SK-N-SH treated with all-trans-retinoic acid at 6 μM for 48 hours (cell line): Measurements from ENCODE around the gene GPR137.

ENCODE experiments used
- ATAC-seq: fragments of 200-7000 bp; cut with Tn5 transposase; 3 replicates; pipeline ENCODE4 v1.9.1; 2020; ENCODE audit warnings: mild to moderate bottlenecking, moderate library complexity
- ARNTL ChIP-seq: fragments of 450-650 bp; formaldehyde crosslinking; IDR thresholded peaks from 2 replicates; pipeline ENCODE4 v1.5.0; 2020; ENCODE audit warnings: low read depth, mild to moderate bottlenecking, moderate library complexity, borderline replicate concordance
- BACH2 ChIP-seq: fragments of 250-450 bp; sonication (Bioruptor Pico); IDR thresholded peaks from 2 replicates; pipeline ENCODE4 v1.9.0; 2021; ENCODE audit warnings: mild to moderate bottlenecking, borderline replicate concordance
- CREB5 ChIP-seq: fragments of 250-450 bp; sonication (Bioruptor Pico); IDR thresholded peaks from 2 replicates; pipeline ENCODE4 v1.5.1; 2020; ENCODE audit warnings: low read depth, mild to moderate bottlenecking, moderate library complexity
- GLIS3 ChIP-seq: fragments of 250-450 bp; sonication (Bioruptor Pico); IDR thresholded peaks from 2 replicates; pipeline ENCODE4 v1.5.0; 2020; ENCODE audit warnings: mild to moderate bottlenecking, moderate library complexity
- PATZ1 ChIP-seq: fragments of 250-450 bp; sonication (Bioruptor Pico); IDR thresholded peaks from 2 replicates; pipeline ENCODE4 v1.8.0; 2020; ENCODE audit warnings: mild to moderate bottlenecking, moderate library complexity, borderline replicate concordance
- PPARA ChIP-seq: fragments of 250-450 bp; sonication (Bioruptor Pico); IDR thresholded peaks from 2 replicates; pipeline ENCODE4 v1.5.0; 2020; ENCODE audit warnings: mild to moderate bottlenecking, borderline replicate concordance
- RARB ChIP-seq: fragments of 250-450 bp; sonication (Bioruptor Pico); IDR thresholded peaks from 2 replicates; pipeline ENCODE4 v1.8.0; 2021; ENCODE audit warnings: mild to moderate bottlenecking, moderate library complexity
- TCF4 ChIP-seq: fragments of 250-450 bp; sonication (Bioruptor Pico); IDR thresholded peaks from 2 replicates; pipeline ENCODE4 v1.8.0; 2021; ENCODE audit warnings: mild to moderate bottlenecking, moderate library complexity, borderline replicate concordance
- ZC3H10 ChIP-seq: fragments of 250-450 bp; sonication (Bioruptor Pico); IDR thresholded peaks from 2 replicates; pipeline ENCODE4 v1.5.1; 2021; ENCODE audit warnings: mild to moderate bottlenecking, moderate library complexity
- ZFP3 ChIP-seq: fragments of 250-450 bp; sonication (Bioruptor Pico); IDR thresholded peaks from 2 replicates; pipeline ENCODE4 v1.5.0; 2020; ENCODE audit warnings: mild to moderate bottlenecking, moderate library complexity
- ZFP30 ChIP-seq: fragments of 450-650 bp; formaldehyde crosslinking; IDR thresholded peaks from 2 replicates; pipeline ENCODE4 v1.5.0; 2022; ENCODE audit warnings: mild to moderate bottlenecking, moderate library complexity
- ZNF565 ChIP-seq: fragments of 450-650 bp; formaldehyde crosslinking; conservative IDR thresholded peaks from 2 replicates; pipeline ENCODE4 v1.5.0; 2020; ENCODE audit warnings: low read depth, mild to moderate bottlenecking, moderate library complexity
- ZNF70 ChIP-seq: fragments of 450-650 bp; formaldehyde crosslinking; IDR thresholded peaks from 2 replicates; pipeline ENCODE4 v1.5.0; 2020; ENCODE audit warnings: mild to moderate bottlenecking, moderate library complexity
- TF ChIP-seq, protein P1 (sequence below): fragments of 250-450 bp; sonication (Bioruptor Pico); IDR thresholded peaks from 2 replicates; pipeline ENCODE4 v1.8.0; 2021; ENCODE audit warnings: low read depth, mild to moderate bottlenecking, moderate library complexity, borderline replicate concordance

The GPR137 gene

DNA sequence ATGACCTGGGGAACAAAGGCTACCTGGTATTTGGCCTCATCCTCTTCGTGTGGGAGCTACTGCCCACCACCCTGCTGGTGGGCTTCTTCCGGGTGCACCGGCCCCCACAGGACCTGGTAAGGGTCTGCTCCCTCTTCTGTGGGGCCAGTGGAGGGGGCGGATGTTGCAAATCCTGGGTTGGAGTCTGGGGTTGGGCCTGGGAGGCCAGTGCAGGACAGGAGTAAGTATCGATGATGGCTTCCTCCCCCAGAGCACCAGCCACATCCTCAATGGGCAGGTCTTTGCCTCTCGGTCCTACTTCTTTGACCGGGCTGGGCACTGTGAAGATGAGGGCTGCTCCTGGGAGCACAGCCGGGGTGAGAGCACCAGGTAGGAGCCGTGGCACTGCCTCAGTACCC is 2.7 kb downstream of the GPR137 start:
- TF ChIP-seq ARNTL (CRISPR knock-in tag) (no peak), PATZ1 (CRISPR knock-in tag) (no peak), CREB5 (no peak), ZC3H10 (CRISPR knock-in tag) (no peak), ZNF70 (CRISPR knock-in tag) (no peak), PPARA (CRISPR knock-in tag) (no peak), BACH2 (CRISPR knock-in tag) (no peak)
- no peak for ATAC-seq

DNA sequence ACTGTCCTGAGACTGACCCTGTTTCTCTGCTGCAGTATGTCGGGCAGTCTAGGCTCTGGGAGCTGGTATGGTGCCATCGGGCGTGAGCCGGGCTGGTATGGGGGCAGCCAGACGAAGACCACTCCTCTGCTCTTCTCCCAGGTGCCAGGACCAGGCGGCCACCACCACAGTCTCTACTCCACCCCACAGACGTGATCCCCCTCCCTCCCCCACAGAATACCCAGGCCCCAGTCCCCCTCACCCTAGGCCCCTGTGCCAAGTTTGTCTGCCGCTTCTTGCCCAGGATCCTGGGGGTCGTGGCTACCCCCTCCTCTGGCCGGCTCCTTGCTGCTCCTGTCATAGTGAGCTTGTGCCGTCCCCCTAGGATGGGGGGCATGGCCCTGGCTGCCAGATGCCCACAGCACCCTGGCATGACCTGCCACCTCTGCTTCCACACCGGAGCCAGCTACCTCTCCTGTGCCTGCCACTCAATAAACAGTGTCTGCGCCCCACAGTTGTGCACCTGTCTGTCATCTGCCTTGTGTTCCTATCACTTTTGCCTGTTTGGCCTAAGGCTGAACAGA is 3.4 kb downstream of the GPR137 start:
- TF ChIP-seq, protein P1, sequence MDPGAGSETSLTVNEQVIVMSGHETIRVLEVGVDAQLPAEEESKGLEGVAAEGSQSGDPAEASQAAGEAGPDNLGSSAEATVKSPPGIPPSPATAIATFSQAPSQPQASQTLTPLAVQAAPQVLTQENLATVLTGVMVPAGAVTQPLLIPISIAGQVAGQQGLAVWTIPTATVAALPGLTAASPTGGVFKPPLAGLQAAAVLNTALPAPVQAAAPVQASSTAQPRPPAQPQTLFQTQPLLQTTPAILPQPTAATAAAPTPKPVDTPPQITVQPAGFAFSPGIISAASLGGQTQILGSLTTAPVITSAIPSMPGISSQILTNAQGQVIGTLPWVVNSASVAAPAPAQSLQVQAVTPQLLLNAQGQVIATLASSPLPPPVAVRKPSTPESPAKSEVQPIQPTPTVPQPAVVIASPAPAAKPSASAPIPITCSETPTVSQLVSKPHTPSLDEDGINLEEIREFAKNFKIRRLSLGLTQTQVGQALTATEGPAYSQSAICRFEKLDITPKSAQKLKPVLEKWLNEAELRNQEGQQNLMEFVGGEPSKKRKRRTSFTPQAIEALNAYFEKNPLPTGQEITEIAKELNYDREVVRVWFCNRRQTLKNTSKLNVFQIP (CRISPR knock-in tag), result no peak
- TF ChIP-seq RARB (CRISPR knock-in tag) (no peak), ZFP30 (CRISPR knock-in tag) (no peak), CREB5 (no peak), ZFP3 (CRISPR knock-in tag) (no peak)
- no peak for ATAC-seq

DNA sequence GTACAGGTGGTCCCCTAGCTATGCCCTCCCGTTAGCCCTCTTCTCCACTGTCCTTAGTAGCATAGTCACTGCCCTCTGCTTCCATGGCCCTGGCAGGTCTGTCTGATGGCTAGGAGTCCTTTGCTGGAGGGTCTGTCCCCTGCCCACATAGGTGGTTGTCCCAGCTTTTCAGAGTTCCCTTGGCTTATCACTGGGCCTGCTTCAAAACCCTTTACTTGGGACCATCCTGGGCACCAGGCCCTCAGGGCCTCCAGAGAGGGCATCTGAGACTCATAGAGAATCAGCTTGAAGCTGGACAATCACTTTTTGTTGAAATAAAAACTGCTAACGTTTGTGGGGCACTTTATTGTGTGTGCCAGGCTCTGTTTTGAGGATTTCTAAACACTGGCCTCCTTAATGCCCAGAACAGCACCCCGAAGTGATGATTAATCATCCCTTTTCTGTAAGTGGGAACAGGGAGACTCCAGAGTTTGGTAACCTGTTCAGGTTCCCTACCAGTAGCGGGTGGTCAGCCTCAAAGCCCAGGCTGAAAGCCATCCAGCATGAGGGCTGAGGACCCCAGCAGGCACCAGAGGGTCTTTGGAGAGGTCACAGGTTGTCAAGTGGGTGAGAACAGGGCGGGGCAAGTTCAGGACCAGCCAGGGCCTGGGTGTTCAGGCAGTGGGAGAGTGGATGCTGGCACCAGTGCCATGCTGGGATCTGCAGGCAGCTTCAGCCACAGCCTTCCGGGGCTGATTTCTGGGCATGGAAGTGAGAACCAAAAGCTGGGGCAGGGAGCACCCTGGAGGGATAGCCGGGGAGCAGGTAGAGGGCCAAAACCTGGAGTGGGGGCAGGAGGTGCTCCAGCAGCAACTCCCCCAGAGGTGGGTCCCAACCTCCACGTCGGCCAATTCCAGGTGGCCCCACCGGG is 5.0 kb downstream of the GPR137 start:
- ATAC-seq, result no peak
- TF ChIP-seq TCF4 (CRISPR knock-in tag), result no peak
- no peak for TF ChIP-seq GLIS3 (CRISPR knock-in tag)
- no peak for TF ChIP-seq ZC3H10 (CRISPR knock-in tag)
- TF ChIP-seq ZNF70 (CRISPR knock-in tag), result no peak

GRCh38 chr11:64291262-64291751 is 5.7 kb downstream of the GPR137 start, which contains the start of gene KCNK4:
TSS of gene KCNK4 (plus strand) at chr11:64291302. CDS start at chr11:64293019, 1,717 bp downstream.
- TF ChIP-seq, protein P1 (CRISPR knock-in tag), result no peak
- TF ChIP-seq ZNF565 (CRISPR knock-in tag), result no peak
- no peak for TF ChIP-seq ZFP3 (CRISPR knock-in tag)
- no peak for TF ChIP-seq BACH2 (CRISPR knock-in tag)
- TF ChIP-seq, all 23 proteins: peak for 0
- peak; percentile 9; the same call in 1 of the 3 replicates for ATAC-seq
